ENCODE data around the gene ZFP36L1. TPM values are rescaled to one million over a fixed set of nuclear protein-coding genes. Genes with fewer than 3 reads are reported as not detected.

ZFP36L1 gene
- total RNA-seq, 1 experiment from 2014 or later, result 34.7 TPM

GRCh38 chr14:68784226-68784910 is 8.5 kb downstream of the ZFP36L1 start:
- DNase-seq (ENCODE audit: low read depth), result peak; percentile 92

GRCh38 chr14:68783408-68784225 is 9.2 kb downstream of the ZFP36L1 start:
- DNase-seq (ENCODE audit: low read depth), result no peak

DNA sequence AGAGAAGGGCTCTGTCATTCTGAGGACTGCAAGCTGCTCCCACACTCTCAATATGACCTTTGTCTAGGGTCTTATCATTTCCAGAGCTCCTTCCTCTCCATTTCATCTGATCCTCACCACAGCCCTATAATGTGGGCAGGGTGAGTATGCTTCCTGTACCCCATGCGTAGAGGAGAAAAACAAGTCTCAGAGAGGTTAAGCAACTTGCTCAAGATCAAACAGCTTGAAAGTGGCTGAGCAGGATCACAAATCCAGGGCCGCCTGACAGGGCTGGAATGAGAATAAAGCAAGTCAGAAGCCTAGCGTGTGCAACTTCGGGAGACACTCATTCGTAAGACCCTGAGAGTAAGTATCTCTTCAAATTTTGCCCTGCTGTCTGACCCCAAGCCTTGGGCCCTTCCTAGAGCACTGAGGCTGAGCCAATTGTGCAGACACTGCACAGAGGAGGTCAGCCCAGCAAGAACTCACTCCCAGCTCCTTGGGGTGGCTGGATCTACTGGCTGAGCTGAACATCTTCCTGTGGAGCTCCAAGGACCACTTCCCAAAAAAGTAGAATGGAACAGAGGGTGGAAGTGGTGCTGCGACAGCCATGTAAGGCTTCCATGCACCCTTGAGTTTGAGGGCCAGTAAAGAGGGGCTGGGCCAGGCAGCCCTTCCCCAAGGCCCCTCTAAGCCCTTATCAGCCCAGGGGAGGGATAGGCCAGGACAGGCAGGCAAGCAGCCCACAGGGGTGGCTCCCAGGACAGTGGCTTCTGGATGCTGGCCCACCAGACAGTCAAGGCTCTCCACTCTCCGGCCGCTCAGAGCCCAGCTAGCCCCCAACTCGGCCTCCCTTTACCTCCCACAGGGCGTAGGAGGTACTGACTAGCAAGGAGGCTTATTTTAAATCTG is 10.5 kb downstream of the ZFP36L1 start:
- peak; percentile 64 for DNase-seq (ENCODE audit: low read depth)

GRCh38 chr14:68781161-68782021 is 11.5 kb downstream of the ZFP36L1 start:
- no peak for DNase-seq (ENCODE audit: low read depth)

GRCh38 chr14:68780358-68781160 is 12.3 kb downstream of the ZFP36L1 start:
- peak; percentile 78 for DNase-seq (ENCODE audit: low read depth)

GRCh38 chr14:68779761-68780323 is 13.0 kb downstream of the ZFP36L1 start:
- peak; percentile 93 for DNase-seq (ENCODE audit: low read depth)

DNA sequence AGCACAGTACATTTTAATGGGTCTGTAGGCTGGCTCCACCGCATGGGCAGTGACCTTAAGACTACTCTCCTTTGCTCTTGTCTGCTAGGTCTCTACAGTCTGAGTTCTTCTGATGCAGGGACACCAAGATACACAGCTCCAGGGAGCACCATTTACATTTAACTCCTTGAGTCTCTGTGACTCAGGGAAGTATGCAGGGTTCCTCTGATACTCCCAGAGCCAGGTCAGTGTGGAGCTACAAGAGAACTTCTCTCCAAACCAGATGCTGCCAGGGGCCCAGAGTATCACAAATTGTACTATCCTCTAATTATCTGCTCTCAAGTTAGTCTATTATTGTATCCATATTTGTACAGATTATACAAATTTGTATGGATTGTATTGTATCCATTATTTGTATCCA is 15.2 kb downstream of the ZFP36L1 start:
- no peak for DNase-seq (ENCODE audit: low read depth)

- DNase-seq (ENCODE audit: low read depth), result no peak
Measured at GRCh38 chr14:68775614-68776126, 17.2 kb downstream of the ZFP36L1 start.

- peak; percentile 44 for DNase-seq (ENCODE audit: low read depth)
Measured at GRCh38 chr14:68774771-68775613, 17.9 kb downstream of the ZFP36L1 start.

DNA sequence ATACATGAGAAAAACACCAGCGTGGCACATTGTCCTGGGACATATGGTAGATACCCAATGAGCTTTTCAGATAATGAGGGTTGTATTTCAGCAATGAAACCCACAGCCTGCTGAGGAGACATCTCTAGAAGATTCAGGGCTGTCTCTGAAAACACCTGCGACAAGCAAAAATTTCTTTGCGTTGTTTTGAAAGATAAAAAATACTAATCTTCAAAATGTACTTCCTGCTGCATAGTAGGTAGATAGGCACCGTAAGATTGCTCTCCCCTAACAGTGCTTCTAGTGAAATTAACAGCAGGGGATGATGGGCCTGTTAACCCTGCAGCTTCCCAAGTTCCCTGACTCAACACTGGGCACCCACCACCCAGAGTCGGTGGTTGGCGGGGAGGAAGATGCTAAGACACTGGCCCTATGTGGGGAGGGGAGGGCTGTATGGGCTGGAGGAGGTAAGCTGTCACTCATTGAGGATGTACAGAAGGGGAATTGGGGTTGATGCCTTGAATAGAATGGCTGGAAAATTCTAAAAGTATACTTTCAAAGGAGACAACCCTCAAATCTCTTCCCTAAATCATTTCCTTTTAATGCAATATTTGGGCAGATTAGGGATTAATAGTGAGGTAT is 20.0 kb downstream of the ZFP36L1 start:
- no peak for DNase-seq (ENCODE audit: low read depth)

DNA sequence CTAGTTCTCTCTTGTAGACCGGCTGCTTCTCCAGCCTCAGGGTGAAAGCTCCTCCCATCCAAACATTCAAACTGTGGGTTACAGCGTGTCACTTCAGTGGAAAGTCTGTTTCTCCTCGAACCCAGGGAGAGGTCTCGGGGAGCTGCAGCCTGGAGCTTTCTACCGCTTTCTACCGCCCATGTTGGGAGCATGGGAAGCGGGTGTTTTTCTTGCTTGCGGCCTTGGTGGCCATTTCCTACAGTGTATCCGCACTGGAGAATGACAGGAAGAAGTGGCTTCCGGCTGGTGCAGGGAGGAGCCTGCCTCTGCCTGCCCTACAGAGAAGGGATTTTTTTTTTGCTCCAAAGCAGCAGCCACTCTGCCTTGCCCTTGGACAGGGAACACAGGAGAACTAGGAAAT is 21.2 kb downstream of the ZFP36L1 start:
- no peak for DNase-seq (ENCODE audit: low read depth)

- no peak for DNase-seq (ENCODE audit: low read depth)
Measured at GRCh38 chr14:68770553-68771286, 22.1 kb downstream of the ZFP36L1 start.

GRCh38 chr14:68770051-68770450 is 22.8 kb downstream of the ZFP36L1 start:
- no peak for DNase-seq (ENCODE audit: low read depth)

DNA sequence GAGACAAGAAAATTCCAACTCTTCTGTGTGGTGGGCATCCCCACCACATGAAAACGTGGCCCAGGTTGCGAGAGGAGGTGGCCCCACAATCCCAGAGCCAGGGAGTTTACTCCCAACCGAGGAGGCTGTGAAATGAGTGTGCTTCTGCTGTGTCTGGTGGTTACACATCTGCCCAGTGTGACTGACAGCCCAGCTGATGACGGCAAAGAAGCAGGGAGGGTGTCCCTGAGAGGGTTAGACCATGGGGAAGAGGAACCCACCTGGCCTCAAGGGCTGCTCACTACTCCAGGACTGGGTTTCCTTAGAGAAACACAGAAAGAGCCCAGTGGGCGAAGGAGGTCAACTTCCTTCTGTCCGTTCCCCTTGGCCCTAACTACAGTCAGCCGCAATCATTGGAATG is 24.6 kb downstream of the ZFP36L1 start:
- DNase-seq (ENCODE audit: low read depth), result no peak

- no peak for DNase-seq (ENCODE audit: low read depth)
Measured at GRCh38 chr14:68767248-68767645, 25.6 kb downstream of the ZFP36L1 start.

GRCh38 chr14:68766299-68767247 is 26.3 kb downstream of the ZFP36L1 start:
- DNase-seq (ENCODE audit: low read depth), result no peak
